RCC 7860 (cell line): Measurements from ENCODE around the gene CLCA4.

Source experiments
- DNase-seq: peaks from one replicate; pipeline ENCODE4 v3.0.0-alpha.2; 2015; ENCODE audit warnings: low spot score
- FAIRE-seq: peaks from 2 replicates; lab custom pipeline; 2012; peaks lifted over from hg19 to GRCh38; lab: Jason Lieb, UNC

The CLCA4 gene

GRCh38 chr1:86616433-86616832 is 69.6 kb downstream of the CLCA4 start:
- no peak for FAIRE-seq

GRCh38 chr1:86616871-86617270 is 70.0 kb downstream of the CLCA4 start:
- FAIRE-seq (no peak), DNase-seq (no peak)

More at GRCh38 chr1:86616433-86616832, 69.6 kb downstream of the CLCA4 start:
- no peak for DNase-seq

- FAIRE-seq (no peak), DNase-seq (no peak)
Measured at GRCh38 chr1:86618358-86618757, 71.5 kb downstream of the CLCA4 start.

- no peak for DNase-seq
- no peak for FAIRE-seq
Measured at GRCh38 chr1:86619313-86619712, 72.4 kb downstream of the CLCA4 start.

- FAIRE-seq = no peak
- no peak for DNase-seq
Measured at GRCh38 chr1:86621286-86621685, 74.4 kb downstream of the CLCA4 start.
